Esophagus mucosa (tissue), 1 donor: Measurements from ENCODE around the gene BFSP2. TPM values are rescaled to one million over a fixed set of nuclear protein-coding genes. Genes with fewer than 3 reads are reported as not detected.
"Not testable (repeated sequence)": the region's sequence is repeated elsewhere in the genome, so short reads cannot be mapped to it uniquely, and the experiment has no call there.

Source experiments
- ATAC-seq: fragments of 200-7000 bp; cut with Tn5 transposase; one replicate; pipeline ENCODE4 v1.9.1; 2020
- total RNA-seq: library from RNA; stranded (reverse); gene quantifications from one replicate; pipeline ENCODE4 v1.2.4, GENCODE V29; 2023
- donor health status: DM: yes; HTN: yes; CAD: no.

The BFSP2 gene
- total RNA-seq, 1 donor from 2014 or later = not detected

GRCh38 chr3:133482474-133482873 lies 82.6 kb downstream of the BFSP2 start:
- not testable (repeated sequence) for ATAC-seq

DNA sequence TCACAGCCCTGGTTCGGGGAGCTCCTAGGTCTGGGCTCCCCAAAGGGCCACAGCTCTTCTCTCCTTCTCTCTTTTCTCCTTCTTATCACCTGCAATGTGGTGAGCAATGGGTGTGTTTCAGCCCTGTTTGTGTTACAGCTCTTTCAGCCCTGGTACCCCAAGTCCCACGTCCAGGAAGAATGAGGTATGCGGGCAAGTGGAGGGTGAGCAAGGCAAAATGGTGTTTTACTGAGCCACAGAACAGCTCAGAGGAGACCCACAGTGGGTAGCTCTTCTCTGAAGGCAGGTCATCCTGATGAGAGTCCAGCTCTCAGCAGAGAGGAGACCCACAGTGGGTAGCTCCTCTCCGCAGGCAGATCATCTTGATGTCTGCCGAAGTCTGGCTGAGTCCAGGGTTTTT lies 86.8 kb downstream of the BFSP2 start:
- ATAC-seq = no peak

DNA sequence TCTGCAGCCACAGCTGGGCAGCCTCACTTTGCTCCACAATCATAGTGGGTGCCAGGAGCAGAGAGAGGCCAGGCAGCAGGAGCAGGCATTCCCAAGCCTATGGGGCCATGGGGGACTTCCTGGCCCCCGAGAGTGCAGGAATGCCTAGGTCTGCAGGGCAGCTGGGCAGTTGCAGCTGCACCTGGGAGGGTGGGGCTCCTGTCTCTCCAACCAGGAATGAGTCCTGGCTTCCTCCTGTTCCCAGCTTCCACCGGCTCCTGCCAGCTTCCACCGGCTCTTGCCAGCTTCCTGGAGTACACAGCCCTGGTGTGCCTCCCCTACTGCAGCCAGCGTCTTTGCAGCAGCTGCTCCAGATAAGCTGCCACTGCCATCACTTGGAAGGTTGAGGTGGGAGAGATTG lies 87.3 kb downstream of the BFSP2 start:
- no peak for ATAC-seq

GRCh38 chr3:133487920-133488540 lies 88.2 kb downstream of the BFSP2 start:
- no peak for ATAC-seq

DNA sequence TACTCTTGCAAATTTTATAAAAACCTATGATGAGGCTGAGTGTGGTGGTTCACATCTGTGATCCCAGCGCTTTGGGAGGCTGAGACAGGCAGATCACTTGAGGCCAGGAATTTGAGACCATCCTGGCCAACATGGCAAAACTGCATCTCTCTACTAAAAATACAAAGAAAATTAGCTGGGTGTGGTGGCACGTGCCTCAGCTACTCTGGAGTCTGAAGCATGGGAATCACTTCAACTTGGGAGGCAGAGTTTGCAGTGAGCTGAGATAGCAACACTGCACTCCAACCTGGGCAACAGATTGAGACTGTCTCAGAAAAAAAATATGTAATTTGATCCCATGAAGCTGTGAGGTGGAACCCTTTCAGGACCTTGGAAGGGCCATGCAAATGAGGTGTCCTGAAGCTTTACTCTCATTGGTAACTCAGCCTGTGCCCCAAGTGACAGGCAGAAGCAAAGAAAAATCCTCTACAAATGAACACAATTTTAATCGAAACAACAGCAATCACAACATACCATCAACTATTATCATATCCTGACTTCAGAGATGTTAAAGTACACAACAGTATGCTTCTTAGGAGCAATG lies 89.0 kb downstream of the BFSP2 start:
- ATAC-seq = peak; percentile 33

DNA sequence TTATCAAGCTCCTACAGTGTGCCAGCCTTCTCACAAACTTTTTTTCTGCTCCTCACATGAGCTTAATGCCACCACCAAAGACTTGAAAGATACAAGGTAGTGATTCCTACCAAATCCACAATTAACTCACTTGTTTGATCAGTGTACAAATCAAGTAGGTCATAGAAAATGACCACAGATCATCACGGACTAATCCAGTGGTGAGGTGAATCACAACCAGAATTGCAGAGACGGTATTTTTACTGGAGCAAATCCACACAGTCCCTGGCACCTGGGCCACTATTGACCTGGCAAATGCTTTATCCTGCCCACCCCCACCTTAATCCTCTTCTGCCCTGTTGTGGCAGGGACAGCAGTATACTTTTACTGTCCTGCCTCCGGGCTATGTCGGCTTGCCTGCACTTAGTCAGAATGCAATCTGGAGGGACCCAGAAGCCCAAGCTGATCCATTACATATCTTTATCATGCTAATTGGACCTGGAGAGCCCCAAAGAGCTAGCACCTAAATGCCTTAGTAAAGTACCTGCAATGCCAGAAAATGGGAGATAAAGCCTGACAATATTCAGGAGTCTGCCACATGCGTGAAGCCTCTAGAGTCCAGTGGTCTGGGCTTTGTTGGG lies 89.7 kb downstream of the BFSP2 start:
- ATAC-seq = no peak

DNA sequence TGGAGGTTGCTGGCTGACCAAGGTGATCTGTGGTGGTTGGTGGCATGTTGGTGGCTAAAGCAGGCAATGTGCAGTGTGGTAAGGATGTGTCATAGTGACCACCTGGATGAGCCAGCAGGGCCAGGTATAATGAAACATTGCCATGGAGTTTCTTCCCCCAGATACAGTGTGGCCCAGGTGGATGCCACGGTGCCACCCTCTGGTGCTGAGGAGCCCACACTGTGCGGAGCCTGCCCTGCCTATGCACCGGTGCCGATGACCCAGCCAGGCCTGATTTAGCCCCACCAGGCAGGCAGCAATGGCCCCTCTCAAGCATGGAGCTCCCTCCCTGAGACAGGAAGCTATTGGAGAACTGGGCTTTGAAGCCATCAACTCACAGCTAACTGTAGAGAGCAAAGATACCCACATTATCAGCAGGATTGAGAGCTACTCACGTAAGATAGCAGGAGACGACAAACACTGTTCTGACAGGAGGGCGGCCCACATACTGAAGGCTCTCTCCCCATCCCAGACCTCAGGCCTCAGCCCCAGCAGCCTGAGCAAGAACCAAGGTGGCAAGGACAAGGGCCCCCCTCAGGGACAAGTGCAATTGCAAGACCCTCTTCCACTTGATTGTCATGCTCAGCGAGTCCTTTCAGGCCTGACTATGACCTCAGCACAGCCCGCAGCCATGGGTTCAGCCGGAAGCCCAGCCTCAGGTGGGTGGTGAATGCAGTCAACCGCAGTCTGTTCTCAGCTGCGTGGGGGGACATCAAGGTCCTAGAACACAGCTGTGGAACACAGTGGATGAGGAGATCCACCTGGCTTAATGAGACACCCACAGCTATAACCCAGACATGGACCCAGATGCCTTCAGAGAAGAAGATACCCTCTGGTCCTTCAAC lies 90.9 kb downstream of the BFSP2 start:
- ATAC-seq = peak; percentile 62

- ATAC-seq = peak; percentile 11
These were observed 91.7 kb downstream of the BFSP2 start for GRCh38 chr3:133491481-133492059.

GRCh38 chr3:133492159-133492741 lies 92.4 kb downstream of the BFSP2 start:
- ATAC-seq = no peak

DNA sequence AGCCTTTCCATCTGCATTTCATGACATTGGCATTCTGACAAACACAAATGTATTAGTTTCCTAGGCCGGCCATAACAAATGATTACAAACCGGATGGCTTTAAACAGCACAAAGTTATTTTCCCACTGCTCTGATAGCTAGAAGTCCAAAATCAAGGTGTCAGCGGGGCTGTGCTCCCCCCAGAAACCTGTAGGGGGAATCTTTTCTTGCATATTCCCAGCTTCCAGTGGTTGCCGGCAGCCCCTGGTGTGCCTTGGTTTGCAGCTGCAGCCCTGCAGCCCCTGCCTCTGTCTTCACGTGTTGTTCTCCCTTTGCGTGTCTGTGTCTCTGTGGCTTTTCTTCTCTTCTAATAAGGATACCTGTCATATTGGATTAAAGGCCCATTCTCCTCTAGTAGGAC lies 94.6 kb downstream of the BFSP2 start:
- no peak for ATAC-seq

DNA sequence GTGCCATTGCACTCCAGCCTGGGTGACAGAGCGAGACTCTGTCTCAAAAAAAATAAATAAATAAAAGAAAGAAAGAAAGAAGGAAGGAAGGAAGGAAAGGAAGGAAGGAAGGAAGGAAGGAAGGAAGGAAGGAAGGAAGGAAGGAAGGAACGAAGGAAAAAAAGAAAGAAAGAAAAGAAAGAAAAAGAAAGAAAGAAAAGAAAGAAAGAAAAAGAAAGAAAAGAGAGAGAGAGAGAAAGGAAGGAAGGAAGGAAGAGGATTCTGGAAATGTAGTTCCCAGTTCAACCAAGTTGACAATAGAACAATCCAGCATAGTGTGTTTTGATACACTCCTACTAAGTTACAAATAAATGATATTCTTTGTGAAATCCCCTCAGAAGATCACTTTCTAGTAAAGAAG lies 102.7 kb downstream of the BFSP2 start:
- not testable (repeated sequence) for ATAC-seq

GRCh38 chr3:133503409-133503808 lies 103.6 kb downstream of the BFSP2 start:
- no peak for ATAC-seq

DNA sequence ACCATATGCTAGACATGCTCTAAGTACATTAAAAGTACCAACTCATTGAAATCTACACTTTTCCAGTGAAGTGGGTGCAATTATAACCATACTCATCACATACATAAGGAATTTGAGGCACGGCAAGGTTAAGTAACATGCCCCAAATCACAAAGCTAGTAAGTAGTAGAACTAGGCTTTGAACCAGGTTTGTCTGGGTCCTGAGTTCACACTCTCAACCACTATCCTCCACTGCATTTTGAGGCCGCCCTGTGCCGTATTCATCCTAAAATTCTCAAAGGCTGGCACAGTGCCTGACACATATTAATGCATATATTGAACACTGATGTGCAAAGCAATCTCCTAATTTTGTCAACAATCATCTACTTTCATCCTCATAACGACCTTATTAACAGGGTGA lies 104.9 kb downstream of the BFSP2 start:
- ATAC-seq = no peak

DNA sequence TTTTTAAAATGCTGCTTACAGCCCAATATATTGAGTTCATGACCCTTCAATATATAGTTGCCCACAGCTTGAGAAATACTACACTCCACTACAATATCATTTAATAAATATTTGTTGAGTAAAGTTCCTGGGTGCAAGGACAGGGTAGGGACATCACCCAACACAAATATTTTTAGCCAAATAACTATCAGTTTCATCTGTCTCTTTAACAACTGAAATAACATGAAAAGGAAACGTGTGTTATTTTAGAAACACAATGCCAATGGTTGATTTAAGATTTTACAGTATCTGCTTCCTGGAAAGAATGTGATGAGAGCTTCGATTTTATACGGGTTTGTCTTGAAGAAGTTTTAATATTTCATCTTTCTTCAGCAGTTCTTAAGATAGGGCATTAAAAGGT lies 106.0 kb downstream of the BFSP2 start:
- no peak for ATAC-seq

DNA sequence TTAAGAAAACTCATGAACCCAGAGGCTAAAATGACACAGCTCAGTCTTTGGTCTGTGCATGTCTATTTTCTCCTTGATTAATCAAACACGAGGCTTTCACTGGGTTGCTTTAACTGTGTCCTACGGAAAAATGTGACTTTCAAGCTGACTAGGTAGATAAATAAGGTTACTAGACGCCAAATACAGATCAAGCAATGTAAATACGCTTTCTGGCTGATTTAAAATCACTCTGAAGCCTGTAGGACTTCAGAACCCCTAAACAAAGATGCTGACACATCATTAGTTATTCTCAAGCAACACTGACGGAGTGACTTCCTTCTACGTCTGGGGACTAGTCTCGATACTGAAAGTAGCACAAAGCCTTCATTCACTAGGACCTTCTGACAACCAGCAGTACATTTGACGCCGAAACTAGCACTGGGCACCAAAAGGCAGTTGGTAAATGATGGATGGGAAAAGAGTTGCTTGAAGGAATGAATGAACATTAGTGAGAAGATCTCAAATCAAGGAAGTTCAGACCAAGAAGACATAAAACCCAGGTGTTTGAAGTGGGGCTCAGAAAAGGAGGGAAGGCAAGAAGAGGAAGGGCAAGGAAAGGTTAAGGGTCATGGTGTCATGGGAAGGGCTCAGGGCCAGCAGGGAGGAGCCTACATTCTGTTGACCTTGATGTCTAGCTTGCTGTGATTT lies 106.5 kb downstream of the BFSP2 start:
- ATAC-seq = peak; percentile 60

GRCh38 chr3:133509488-133509887 lies 109.6 kb downstream of the BFSP2 start:
- no peak for ATAC-seq

DNA sequence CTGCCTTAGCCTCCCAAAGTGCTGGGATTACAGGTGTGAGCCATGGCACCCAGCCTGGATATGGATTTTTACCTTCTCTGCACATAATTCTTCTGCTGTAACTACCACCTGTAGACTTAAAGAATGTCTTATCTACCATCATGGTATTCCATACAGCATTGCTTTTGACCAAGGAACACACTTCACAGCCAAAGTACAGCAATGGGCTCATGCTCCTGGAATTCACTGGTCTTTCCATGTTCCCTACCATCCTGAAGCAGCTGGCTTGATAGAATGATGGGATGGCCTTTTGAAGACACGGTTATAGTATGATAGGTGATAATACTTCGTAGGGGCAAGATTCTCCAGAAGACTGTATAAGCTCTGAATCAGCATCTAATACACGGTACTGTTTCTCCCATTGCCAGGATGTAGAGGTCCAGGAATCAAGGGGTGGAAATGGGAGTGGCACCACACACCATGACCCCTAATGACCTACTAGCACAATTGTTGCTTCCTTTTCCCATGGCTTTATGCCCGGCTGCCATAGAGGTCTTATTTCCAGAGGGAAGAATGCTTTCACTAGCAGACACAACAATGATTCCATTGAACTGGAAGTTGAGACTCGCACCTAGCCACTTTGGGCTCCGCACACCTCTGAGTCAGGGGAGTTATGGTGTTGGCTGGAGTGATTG lies 112.7 kb downstream of the BFSP2 start:
- ATAC-seq = peak; percentile 29

GRCh38 chr3:133514418-133514817 lies 114.6 kb downstream of the BFSP2 start:
- no peak for ATAC-seq

DNA sequence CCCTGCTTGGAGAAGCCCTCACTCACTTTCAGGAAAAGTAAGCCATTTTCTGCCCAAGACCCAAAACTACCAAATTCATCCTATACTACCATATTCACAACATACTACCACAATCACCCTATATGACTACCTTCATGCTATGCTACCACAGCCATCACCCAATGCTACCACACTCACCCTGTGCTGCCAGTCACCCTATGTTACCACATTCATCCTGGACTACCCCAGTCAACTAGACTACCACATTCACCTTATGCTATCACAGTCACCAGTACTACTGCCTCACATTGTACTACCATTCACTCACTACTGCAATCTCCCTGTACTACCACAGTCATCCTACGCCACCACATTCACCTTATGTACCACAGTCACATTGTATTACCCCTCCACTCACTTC lies 115.3 kb downstream of the BFSP2 start:
- ATAC-seq = no peak

- no peak for ATAC-seq
These were observed 120.4 kb downstream of the BFSP2 start for GRCh38 chr3:133520286-133520685.

DNA sequence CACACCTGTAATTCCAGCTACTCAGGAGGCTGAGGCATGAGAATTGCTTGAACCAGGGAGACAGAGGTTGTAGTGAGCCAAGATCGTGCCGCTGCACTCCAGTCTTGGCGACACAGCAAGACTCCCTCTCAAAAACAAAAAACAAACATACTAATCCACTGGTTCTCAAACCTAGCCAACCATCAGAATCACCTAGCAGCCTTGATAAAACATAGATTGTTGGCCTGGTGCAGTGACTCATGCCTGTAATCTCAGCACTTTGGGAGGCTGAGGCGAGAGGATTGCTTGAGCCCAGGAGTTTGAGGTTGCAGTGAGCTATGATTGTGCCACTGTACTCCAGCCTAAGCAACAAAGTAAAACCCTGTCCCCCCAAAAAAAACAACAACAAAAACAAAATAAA lies 121.1 kb downstream of the BFSP2 start:
- ATAC-seq = not testable (repeated sequence)
